ENCODE results near the gene RNF225. TPM values are rescaled to one million over a fixed set of nuclear protein-coding genes. Genes with fewer than 3 reads are reported as not detected.
"Not testable (repeated sequence)": the region's sequence is repeated elsewhere in the genome, so short reads cannot be mapped to it uniquely, and the experiment has no call there.

The RNF225 gene
- total RNA-seq, 1 experiment from 2014 or later, result 0.61 TPM

DNA sequence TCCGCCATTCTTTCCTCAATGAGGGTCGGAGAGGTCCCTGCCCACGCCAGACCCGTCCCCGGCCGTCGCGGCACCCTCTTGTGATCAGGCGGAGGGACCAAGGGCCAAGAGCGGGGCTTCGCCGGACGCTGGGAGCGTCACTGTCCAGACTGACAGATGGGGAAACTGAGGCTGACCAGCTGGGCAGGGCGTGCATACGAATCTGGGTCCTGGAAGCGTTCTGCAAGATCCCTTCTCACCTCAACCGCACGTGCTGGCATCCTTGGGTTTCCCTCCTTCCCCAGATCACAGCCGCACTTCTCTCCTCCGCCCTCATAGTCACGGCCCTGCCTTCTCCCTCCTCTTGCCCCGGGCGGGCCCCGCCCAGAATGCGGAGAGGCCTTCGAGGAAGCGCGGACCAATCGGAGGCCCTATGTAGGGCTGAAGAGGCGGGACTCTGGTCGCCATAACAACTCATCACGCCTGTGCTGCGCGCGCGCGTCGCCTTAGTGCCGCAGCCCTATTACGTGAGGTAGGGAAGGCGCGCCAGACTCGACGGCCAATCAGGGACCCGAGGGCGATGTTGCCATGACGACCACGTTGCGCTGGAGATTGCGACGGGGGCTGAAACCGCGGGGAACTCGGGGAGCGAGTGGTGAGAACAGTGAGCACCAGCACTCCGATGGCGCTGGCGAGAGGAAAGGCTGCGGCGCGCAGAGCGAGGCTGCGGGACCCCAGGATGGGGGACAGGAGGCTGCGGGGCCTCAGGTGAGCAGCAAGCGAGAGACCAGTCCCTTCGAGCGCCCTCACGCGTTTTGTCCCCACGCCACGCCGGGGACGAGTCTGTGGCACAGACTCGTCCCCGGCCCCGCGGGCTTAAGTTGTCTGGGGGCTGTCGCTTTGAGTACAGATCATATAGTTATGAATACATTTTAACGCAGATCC is 5.7 kb downstream of the RNF225 start:
- Mint-ChIP-seq H3K9me3 (ENCODE audit: low read depth, unreplicated experiment) (no peaks in the 10 kb centered on the region), H3K36me3 (ENCODE audit: insufficient read depth, unreplicated experiment) (peaks cover 45% of the 10 kb centered on the region), H3K27me3 (ENCODE audit: unreplicated experiment) (peaks cover 2% of the 10 kb centered on the region), H3K27ac (ENCODE audit: unreplicated experiment) (peak overlapping the region; percentile 99), H3K4me3 (ENCODE audit: low read depth, unreplicated experiment) (peak overlapping the region; percentile 100), H3K4me1 (ENCODE audit: low read depth, unreplicated experiment) (peaks cover 20% of the 10 kb centered on the region)
- intact Hi-C loops (cut with micrococcal nuclease; ENCODE audit: unreplicated experiment), result loop anchor here (10.0 kb wide), 1 partner anchor 216 kb away; the partner anchor contains the start of gene ZNF274
- CTCF ChIA-PET, result no interaction called here
- no TSS peak for BruUV-seq (replicated peaks)
- peak; percentile 99 for DNase-seq
- TF ChIP-seq, protein P1, sequence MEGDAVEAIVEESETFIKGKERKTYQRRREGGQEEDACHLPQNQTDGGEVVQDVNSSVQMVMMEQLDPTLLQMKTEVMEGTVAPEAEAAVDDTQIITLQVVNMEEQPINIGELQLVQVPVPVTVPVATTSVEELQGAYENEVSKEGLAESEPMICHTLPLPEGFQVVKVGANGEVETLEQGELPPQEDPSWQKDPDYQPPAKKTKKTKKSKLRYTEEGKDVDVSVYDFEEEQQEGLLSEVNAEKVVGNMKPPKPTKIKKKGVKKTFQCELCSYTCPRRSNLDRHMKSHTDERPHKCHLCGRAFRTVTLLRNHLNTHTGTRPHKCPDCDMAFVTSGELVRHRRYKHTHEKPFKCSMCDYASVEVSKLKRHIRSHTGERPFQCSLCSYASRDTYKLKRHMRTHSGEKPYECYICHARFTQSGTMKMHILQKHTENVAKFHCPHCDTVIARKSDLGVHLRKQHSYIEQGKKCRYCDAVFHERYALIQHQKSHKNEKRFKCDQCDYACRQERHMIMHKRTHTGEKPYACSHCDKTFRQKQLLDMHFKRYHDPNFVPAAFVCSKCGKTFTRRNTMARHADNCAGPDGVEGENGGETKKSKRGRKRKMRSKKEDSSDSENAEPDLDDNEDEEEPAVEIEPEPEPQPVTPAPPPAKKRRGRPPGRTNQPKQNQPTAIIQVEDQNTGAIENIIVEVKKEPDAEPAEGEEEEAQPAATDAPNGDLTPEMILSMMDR (IDR thresholded peaks at IDR 0.05; ENCODE audit: unreplicated experiment), result no peak

DNA sequence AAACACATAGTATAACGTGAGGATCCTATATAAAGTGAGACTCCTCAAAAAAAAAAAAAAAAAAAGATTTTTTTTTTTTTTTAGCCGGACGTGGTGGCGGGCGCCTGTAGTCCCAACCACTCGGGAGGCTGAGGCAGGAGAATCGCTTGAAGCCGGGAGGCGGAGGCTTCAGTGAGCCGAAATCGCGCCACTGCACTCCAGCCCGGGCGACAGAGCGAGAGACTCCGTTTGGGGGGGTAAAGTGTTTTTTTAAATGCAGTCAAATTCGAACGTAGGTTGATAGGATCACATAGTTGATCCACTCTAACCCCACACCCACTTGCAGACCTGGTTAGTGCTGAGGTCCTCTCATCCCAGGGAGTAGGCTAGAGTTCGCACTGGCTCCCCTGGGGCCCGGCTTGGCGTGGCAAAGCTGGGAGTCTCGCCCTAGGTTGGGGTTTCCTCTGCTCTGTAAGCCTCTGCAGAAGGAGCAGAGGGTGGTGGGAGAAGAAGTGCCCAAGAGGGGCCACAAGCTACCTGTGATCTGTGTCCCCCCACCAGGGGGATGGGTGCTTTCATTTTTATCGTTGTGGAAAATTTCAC is 6.5 kb downstream of the RNF225 start:
- Mint-ChIP-seq H3K4me1 (ENCODE audit: low read depth, unreplicated experiment) (peaks cover 26% of the 10 kb centered on the region), H3K36me3 (ENCODE audit: insufficient read depth, unreplicated experiment) (peaks cover 39% of the 10 kb centered on the region), H3K4me3 (ENCODE audit: low read depth, unreplicated experiment) (peak overlapping the region; percentile 100), H3K9me3 (ENCODE audit: low read depth, unreplicated experiment) (no peaks in the 10 kb centered on the region), H3K27ac (ENCODE audit: unreplicated experiment) (peak overlapping the region; percentile 99), H3K27me3 (ENCODE audit: unreplicated experiment) (no peaks in the 10 kb centered on the region)
- intact Hi-C loops (cut with micrococcal nuclease; ENCODE audit: unreplicated experiment), result loop anchor here (10.0 kb wide), 1 partner anchor 217 kb away; the partner anchor contains the start of gene ZNF274
- TF ChIP-seq, protein P1 (IDR thresholded peaks at IDR 0.05; ENCODE audit: unreplicated experiment), result no peak
- DNase-seq, result no peak
- CTCF ChIA-PET, result no interaction called here
- BruUV-seq (replicated peaks), result no TSS peak

DNA sequence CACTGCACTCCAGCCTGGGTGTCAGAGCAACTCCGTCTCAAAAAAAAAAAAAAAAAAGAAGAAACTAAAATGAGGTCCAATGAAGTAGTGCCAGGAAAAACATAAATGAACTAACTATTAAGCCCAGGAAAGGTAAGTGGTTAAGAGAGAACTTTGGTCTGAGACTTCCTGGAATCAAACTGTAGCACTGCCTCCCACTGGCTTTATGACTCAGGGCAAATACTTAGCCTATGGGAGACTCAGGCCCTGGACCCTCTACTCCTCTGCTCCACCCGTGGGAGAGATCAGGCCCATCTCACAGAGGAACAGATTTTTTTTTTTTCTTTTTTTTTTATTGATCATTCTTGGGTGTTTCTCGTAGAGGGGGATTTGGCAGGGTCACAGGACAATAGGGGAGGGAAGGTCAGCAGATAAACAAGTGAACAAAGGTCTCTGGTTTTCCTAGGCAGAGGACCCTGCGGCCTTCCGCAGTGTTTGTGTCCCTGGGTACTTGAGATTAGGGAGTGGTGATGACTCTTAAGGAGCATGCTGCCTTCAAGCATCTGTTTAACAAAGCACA is 8.5 kb downstream of the RNF225 start:
- H3K4me3 Mint-ChIP-seq (ENCODE audit: low read depth, unreplicated experiment); H3K27ac Mint-ChIP-seq (ENCODE audit: unreplicated experiment); H3K27me3 Mint-ChIP-seq (ENCODE audit: unreplicated experiment); DNase-seq; H3K9me3 Mint-ChIP-seq (ENCODE audit: low read depth, unreplicated experiment); BruUV-seq (replicated peaks); CTCF ChIA-PET: not testable (repeated sequence)
- Mint-ChIP-seq H3K36me3 (ENCODE audit: insufficient read depth, unreplicated experiment) (peaks cover 48% of the 10 kb centered on the region), H3K4me1 (ENCODE audit: low read depth, unreplicated experiment) (peaks cover 39% of the 10 kb centered on the region)
- intact Hi-C loops (cut with micrococcal nuclease; ENCODE audit: unreplicated experiment), result loop anchor here (10.0 kb wide), 1 partner anchor 219 kb away; the partner anchor contains the start of gene ZNF274

DNA sequence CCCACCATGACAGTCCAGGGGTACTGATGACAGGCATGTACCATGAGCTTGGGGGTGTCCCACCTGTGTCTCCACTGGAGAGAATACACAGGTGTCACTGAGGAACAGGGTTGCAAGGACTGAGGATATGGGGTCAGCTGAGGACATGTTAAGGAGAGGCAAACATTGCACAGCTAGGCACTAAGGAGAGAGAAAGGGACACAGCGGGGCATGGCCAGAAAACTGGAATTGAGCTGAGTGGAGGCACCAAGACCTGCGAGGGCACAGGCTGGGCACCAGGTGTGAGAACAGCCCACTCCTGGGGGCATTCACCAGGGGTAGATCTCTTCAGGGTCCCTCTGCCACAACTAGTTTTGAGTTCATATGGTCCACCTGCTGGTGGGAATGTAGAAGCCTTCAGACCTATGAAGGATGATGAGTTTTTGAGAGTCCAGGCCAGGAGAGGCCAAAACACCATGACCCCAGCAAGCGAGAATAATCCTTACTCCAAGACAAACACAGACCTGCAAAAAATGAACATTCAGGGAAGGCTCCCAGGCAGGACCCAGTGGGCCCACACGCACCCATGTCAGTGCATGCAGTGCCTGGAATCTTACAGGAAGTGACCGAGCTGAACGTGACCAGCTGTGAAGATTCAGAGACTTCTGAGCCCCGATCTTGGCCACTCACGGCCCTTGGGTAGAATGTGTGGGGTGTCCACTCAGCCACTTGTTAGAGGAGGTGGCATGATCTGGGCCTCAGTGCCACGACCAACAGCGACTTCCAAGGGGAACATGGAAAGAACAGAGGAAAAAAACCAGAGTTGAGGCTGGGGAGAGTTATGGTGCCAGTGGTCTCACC is 11.6 kb downstream of the RNF225 start:
- H3K4me1 Mint-ChIP-seq (ENCODE audit: low read depth, unreplicated experiment), result peaks cover 36% of the 10 kb centered on the region
- intact Hi-C loops (cut with micrococcal nuclease; ENCODE audit: unreplicated experiment), result loop anchor here (5.0 to 10.0 kb wide), 2 partner anchors 45 to 222 kb away; partner anchors contain the start of genes ZNF274 and ZNF324B
- DNase-seq, result peak; percentile 27
- no TSS peak for BruUV-seq (replicated peaks)
- peak overlapping the region; percentile 92 for H3K27ac Mint-ChIP-seq (ENCODE audit: unreplicated experiment)
- TF ChIP-seq, protein P1 (IDR thresholded peaks at IDR 0.05; ENCODE audit: unreplicated experiment), result peak; percentile 42
- peaks cover 40% of the 10 kb centered on the region for H3K36me3 Mint-ChIP-seq (ENCODE audit: insufficient read depth, unreplicated experiment)
- CTCF ChIA-PET, result no interaction called here
- H3K4me3 Mint-ChIP-seq (ENCODE audit: low read depth, unreplicated experiment), result peak overlapping the region; percentile 83
- H3K27me3 Mint-ChIP-seq (ENCODE audit: unreplicated experiment), result no peaks in the 10 kb centered on the region
- H3K9me3 Mint-ChIP-seq (ENCODE audit: low read depth, unreplicated experiment), result no peaks in the 10 kb centered on the region
